MM.1S (cell line): ENCODE results near the gene MCF2L2.
A peak's percentile ranks its signal among the peaks of the same experiment; 100 is the strongest.

Experiments
- DNase-seq: peaks from one replicate; pipeline ENCODE4 v3.0.0-alpha.2; 2015
- H2AFZ ChIP-seq: fragments of 300-600 bp; sonication (generic); 2 replicates; pipeline ENCODE4 v1.6.0; 2016; ENCODE audit warnings: antibody characterized with exemption, low read length
- H3F3A ChIP-seq: fragments of 300-600 bp; sonication (generic); 2 replicates; pipeline ENCODE4 v1.6.1; 2016; ENCODE audit warnings: mild to moderate bottlenecking, antibody characterized with exemption, low read length, moderate library complexity, mixed read lengths; ENCODE audit not compliant: insufficient read depth
- H3K27ac ChIP-seq: fragments of 300-600 bp; sonication (generic); 2 replicates; pipeline ENCODE4 v1.5.1; 2016; ENCODE audit warnings: mild to moderate bottlenecking, low read length
- H3K27me3 ChIP-seq: fragments of 300-600 bp; sonication (generic); replicated peaks from 2 replicates; pipeline ENCODE4 v1.6.0; 2016; ENCODE audit warnings: low read length; ENCODE audit not compliant: insufficient read depth
- H3K36me3 ChIP-seq: fragments of 300-600 bp; sonication (generic); replicated peaks from 2 replicates; pipeline ENCODE4 v1.6.1; 2016; ENCODE audit warnings: mild to moderate bottlenecking, low read length, mixed read lengths; ENCODE audit not compliant: insufficient read depth
- H3K4me1 ChIP-seq: fragments of 300-600 bp; sonication (generic); 2 replicates; pipeline ENCODE4 v1.6.1; 2016; ENCODE audit warnings: low read length, mixed read lengths
- H3K4me2 ChIP-seq: fragments of 300-600 bp; sonication (generic); 2 replicates; pipeline ENCODE4 v1.6.0; 2016; ENCODE audit warnings: low read depth, low read length
- H3K4me3 ChIP-seq: fragments of 300-600 bp; sonication (generic); 2 replicates; pipeline ENCODE4 v1.5.1; 2016; ENCODE audit warnings: low read length, mixed read lengths
- H3K79me2 ChIP-seq: fragments of 300-600 bp; sonication (generic); 2 replicates; pipeline ENCODE4 v1.6.1; 2016; ENCODE audit warnings: mixed run types, low read length, mixed read lengths
- H3K9ac ChIP-seq: fragments of 300-600 bp; sonication (generic); 2 replicates; pipeline ENCODE4 v1.6.1; 2016; ENCODE audit warnings: low read length, mixed read lengths
- H3K9me2 ChIP-seq: fragments of 300-600 bp; sonication (generic); replicated peaks from 2 replicates; pipeline ENCODE4 v1.6.1; 2016; ENCODE audit warnings: mild to moderate bottlenecking, low read length, mixed read lengths; ENCODE audit not compliant: insufficient read depth
- H3K9me3 ChIP-seq: fragments of 300-600 bp; sonication (generic); replicated peaks from 2 replicates; pipeline ENCODE4 v1.6.1; 2016; ENCODE audit warnings: mild to moderate bottlenecking, low read length, mixed read lengths; ENCODE audit not compliant: insufficient read depth
- H4K20me1 ChIP-seq: fragments of 300-600 bp; sonication (generic); 2 replicates; pipeline ENCODE4 v1.6.1; 2016; ENCODE audit warnings: mild to moderate bottlenecking, low read length, moderate library complexity, mixed read lengths; ENCODE audit not compliant: insufficient read depth
- CTCF ChIP-seq: fragments of 300-600 bp; sonication (generic); IDR thresholded peaks from 2 replicates; pipeline ENCODE4 v1.5.1; 2016; ENCODE audit warnings: antibody characterized with exemption, low read length, mixed read lengths
- EZH2 ChIP-seq: fragments of 300-600 bp; sonication (generic); optimal IDR thresholded peaks from 2 replicates; pipeline ENCODE3; 2017; ENCODE audit warnings: low read depth, mild to moderate bottlenecking, antibody characterized with exemption, low read length, mixed read lengths
- EZH2phosphoT487 ChIP-seq: fragments of 300-600 bp; sonication (generic); IDR thresholded peaks from 2 replicates; pipeline ENCODE4 v1.6.1; 2018; ENCODE audit warnings: antibody characterized with exemption, low read length

The MCF2L2 gene

GRCh38 chr3:183252973-183253527 lies 175.4 kb downstream of the MCF2L2 start, which contains the start of gene B3GNT5:
Gene B3GNT5 (plus strand): TSS chr3:183253253. CDS start chr3:183269799, 16,546 bp downstream.
- Histone ChIP-seq H3K9me3 (no peaks in the 10 kb centered on the region), H4K20me1 (no peaks in the 10 kb centered on the region), H3K27me3 (no peaks in the 10 kb centered on the region), H3F3A (no peaks in the 10 kb centered on the region), H3K4me3 (peak within 1 kb of the TSS; percentile 40), H3K9me2 (no peaks in the 10 kb centered on the region), H3K9ac (no peak within 1 kb of the TSS), H3K4me2 (peak within 1 kb of the TSS; percentile 79), H3K79me2 (no peaks in the 10 kb centered on the region), H3K36me3 (no peaks in the 10 kb centered on the region), H3K4me1 (no peaks in the 10 kb centered on the region), H3K27ac (no peak within 1 kb of the TSS), H2AFZ (peak within 1 kb of the TSS; percentile 16; the same call in 1 of the 2 replicates)
- TF ChIP-seq EZH2phosphoT487, result no peak
- TF ChIP-seq CTCF, result no peak
- no peak for TF ChIP-seq EZH2
- DNase-seq, result no peak

GRCh38 chr3:183252118-183252782 lies 176.2 kb downstream of the MCF2L2 start:
- Histone ChIP-seq H3K9me2 (no peaks in the 10 kb centered on the region), H3K9me3 (no peaks in the 10 kb centered on the region), H2AFZ (no peak overlapping the region), H3K4me3 (no peak overlapping the region), H3K4me1 (no peaks in the 10 kb centered on the region), H3K9ac (no peak overlapping the region), H3F3A (no peaks in the 10 kb centered on the region), H4K20me1 (no peaks in the 10 kb centered on the region), H3K4me2 (no peak overlapping the region), H3K27ac (no peak overlapping the region), H3K79me2 (no peaks in the 10 kb centered on the region), H3K27me3 (no peaks in the 10 kb centered on the region), H3K36me3 (no peaks in the 10 kb centered on the region)
- TF ChIP-seq EZH2 (no peak), EZH2phosphoT487 (no peak), CTCF (no peak)
- DNase-seq, result no peak

- no peaks in the 10 kb centered on the region for H3K9me3 ChIP-seq
- no peaks in the 10 kb centered on the region for H3F3A ChIP-seq
- H3K27ac ChIP-seq, result no peak overlapping the region
- no peak for DNase-seq
- H3K9me2 ChIP-seq, result no peaks in the 10 kb centered on the region
- no peaks in the 10 kb centered on the region for H3K36me3 ChIP-seq
- no peak overlapping the region for H3K9ac ChIP-seq
- no peaks in the 10 kb centered on the region for H3K27me3 ChIP-seq
- no peaks in the 10 kb centered on the region for H3K4me1 ChIP-seq
- TF ChIP-seq EZH2, result no peak
- TF ChIP-seq EZH2phosphoT487, result no peak
- TF ChIP-seq CTCF, result no peak
- H3K4me3 ChIP-seq, result no peak overlapping the region
- H4K20me1 ChIP-seq, result no peaks in the 10 kb centered on the region
- H3K79me2 ChIP-seq, result no peaks in the 10 kb centered on the region
- no peak overlapping the region for H3K4me2 ChIP-seq
- no peak overlapping the region for H2AFZ ChIP-seq
These were observed 179.3 kb downstream of the MCF2L2 start for GRCh38 chr3:183249006-183249718.
